HG03175 (cell line): ENCODE data around the gene PGAP3.

Experiments used
- ATAC-seq: cut with Tn5 transposase; IDR thresholded peaks from one replicate; pipeline ENCODE4 v1.9.1; 2021; ENCODE audit warnings: mild to moderate bottlenecking, moderate library complexity; ENCODE audit not compliant: unreplicated experiment

The PGAP3 gene

DNA sequence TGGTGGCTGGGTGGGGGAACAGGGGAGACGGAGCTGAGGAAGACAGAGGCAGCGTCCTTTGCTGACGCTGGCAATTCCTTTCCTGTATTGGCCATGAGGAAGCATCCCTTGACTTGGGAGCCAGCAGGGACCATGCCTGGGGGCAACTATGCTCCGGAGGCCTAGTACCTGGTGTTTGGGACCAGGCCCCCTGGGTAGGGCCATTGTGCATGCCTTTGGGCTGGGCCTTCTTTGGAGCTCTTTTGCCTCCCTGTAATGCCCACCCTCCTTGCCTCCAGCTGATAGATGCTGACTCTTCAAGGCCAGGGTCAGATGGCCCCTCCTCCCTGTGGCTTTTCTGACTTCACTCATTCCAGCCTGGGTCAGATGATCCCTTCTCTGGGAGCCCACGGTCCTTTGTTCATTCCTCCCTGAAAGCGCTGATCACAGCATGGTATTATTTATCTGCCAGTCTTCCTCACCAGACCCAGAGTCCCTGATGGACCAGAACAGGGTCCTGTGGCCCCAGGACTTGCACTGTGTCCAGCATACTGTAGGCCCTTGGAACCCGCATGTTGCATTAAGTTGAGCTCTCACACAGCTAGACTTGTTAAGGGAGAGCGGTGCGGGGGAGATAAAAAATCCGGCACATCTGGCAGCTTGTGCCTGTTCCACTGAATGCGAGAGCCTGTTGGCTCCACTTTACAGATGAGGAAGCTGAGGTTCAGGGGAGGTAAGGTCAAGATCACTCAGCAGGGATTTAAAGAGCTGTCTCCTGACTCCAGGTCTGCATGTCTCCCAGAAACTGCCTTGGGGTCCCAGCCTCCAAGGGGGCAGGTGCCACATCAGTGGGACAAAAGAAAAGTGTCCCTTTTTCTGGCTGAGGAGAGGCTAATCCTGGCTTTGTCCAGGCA, 48.0 kb downstream of the PGAP3 start:
- no peak for ATAC-seq

DNA sequence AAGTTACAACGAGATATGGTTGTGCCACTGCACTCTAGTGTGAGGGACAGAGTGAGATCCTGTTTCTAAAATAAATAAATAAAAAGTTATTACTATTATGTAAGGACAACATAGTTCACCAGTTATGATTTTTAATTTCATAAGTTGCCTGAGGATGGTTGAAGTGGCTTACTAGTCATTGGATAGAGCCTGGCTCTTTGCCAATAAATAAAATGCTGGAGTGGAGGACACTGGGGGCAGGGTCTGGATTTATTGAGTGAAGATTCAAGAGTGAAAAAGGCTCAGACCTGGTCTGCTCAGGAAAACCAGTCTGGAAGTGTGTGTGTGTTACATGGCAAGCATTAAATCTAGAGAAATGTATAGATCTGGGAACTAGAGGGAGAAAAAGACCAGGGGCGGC, 48.8 kb downstream of the PGAP3 start:
- no peak for ATAC-seq

DNA sequence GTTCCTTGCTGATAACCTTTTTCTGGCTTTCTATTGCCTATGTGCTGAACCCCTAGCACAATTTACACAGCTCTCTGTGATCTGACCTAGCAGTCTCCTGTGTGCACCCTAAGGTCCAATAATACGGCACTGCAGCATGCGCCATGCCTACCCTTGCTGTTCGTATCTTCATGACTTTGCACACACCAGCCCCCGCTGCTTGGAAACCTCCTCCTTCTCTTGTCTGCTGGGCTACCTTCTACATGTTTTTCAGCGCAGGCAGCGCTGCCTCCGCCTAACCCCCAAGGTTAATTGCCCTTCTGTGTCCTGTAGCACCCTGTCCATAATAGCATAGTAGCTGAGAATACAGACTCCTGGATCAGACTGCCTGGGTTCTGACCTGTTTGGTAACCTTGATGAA, 49.5 kb downstream of the PGAP3 start:
- no peak for ATAC-seq

DNA sequence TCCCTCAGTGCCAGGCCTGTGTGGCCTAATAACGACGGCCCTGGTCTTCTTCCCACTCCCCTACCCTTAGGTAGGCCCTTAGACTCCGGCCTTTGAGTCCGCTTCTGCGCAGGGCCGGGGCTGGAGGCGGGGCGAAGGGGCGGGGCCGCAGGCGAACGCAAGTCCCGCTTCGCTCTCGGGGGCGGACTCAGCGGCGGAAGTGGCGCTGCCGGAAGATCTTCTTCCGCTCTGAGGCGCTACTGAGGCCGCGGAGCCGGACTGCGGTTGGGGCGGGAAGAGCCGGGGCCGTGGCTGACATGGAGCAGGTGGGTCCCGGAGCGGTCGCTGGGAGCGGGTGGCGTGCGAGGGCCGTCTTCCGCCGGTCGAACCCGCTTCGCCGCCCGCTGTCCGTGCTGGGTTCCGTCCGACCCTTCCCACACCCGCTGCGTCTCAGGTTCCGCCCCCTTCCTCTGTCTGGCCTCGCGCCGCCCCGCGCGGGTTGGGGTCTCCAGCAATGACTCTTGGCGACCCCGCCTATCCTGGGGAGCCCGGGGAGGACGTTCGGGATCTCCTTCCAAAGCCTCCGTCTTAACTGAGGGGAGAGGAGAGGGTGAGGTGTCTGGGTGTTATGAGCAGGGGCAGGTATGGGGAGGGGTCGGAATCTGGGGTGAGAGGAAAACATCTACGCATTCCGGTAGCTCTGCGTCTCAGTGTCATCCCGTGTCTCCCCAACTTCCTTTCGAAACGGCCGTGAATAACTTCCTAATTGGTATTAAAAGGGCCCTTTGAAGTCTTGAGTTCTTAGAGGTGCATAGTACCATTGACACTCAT, 50.7 kb downstream of the PGAP3 start, which contains the start of gene STARD3:
Gene STARD3 (plus strand): TSS at position 218 of the 810 bp plus-strand sequence. CDS start 16,388 bp downstream, outside the sequence.
- ATAC-seq = peak; percentile 69

DNA sequence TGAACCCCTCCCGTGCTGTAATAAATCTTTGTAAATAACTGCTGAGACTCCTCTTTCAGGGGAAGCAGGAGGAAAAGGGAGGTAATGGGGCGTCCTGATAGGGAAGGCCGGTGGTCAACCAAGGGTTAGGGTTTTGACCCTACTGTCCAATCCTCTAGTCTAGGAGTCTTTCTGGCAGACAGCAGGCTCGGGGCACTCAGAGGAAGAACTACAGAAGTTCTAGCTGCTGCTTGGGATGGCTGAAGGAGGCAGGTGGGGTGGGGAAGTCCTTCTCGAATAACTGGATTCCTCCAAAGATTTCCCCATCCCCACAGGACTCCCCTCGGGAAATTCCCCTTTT, 51.3 kb downstream of the PGAP3 start:
- ATAC-seq = peak; percentile 2

DNA sequence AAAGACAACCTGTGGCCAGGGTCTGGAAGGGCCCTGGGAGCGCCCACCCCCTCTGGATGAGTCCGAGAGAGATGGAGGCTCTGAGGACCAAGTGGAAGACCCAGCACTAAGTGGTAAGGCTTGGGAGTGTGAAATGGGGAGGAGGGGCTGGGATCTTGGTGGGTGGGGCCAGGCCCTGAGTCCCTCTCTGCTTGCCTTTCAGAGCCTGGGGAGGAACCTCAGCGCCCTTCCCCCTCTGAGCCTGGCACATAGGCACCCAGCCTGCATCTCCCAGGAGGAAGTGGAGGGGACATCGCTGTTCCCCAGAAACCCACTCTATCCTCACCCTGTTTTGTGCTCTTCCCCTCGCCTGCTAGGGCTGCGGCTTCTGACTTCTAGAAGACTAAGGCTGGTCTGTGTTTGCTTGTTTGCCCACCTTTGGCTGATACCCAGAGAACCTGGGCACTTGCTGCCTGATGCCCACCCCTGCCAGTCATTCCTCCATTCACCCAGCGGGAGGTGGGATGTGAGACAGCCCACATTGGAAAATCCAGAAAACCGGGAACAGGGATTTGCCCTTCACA, 52.2 kb downstream of the PGAP3 start:
- ATAC-seq = no peak

DNA sequence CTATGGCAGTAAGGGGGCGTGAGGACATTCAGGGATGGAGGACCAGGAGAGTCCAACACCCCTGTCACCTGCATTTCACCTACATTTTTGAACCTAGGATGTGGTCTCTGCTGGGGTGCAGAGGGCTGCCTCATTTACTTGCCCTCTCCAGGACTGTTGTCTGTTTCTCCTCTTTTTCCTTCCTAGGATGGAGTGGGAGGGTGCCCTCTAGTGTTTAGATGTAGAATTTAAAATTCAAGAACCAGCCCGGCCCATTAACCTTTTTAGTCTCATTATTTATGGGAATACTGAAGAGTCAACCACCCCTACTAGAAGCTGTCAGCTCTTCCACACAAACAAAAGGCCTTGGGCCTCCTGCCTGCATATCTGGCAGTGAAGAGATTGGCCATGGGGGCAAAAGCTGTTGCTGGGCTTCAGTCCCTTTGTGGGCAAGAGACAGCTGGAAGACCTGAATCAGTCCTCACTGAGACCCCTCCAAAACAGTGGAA, 53.4 kb downstream of the PGAP3 start:
- no peak for ATAC-seq

DNA sequence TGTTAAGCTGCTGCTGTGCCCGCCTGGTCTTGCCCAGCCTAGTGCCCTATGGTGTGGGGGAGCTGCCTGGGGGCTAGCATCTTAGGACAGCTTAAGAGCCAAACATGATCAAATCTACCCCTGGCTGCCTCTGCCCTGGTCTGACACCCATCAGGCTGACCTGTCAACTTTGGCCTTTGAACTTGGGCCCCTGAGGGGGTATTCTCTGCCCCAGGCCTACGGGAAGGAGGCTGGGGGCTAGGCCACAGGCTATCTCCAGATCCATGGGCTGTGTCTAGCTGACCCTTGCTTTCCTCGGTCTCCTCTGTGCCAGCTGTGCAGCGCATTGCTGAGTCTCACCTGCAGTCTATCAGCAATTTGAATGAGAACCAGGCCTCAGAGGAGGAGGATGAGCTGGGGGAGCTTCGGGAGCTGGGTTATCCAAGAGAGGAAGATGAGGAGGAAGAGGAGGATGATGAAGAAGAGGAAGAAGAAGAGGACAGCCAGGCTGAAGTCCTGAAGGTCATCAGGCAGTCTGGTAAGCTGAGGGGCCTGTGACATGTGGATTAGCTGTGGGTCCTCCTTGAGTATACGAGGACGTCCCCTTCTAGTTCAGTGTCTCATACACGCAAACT, 54.2 kb downstream of the PGAP3 start:
- ATAC-seq = no peak

DNA sequence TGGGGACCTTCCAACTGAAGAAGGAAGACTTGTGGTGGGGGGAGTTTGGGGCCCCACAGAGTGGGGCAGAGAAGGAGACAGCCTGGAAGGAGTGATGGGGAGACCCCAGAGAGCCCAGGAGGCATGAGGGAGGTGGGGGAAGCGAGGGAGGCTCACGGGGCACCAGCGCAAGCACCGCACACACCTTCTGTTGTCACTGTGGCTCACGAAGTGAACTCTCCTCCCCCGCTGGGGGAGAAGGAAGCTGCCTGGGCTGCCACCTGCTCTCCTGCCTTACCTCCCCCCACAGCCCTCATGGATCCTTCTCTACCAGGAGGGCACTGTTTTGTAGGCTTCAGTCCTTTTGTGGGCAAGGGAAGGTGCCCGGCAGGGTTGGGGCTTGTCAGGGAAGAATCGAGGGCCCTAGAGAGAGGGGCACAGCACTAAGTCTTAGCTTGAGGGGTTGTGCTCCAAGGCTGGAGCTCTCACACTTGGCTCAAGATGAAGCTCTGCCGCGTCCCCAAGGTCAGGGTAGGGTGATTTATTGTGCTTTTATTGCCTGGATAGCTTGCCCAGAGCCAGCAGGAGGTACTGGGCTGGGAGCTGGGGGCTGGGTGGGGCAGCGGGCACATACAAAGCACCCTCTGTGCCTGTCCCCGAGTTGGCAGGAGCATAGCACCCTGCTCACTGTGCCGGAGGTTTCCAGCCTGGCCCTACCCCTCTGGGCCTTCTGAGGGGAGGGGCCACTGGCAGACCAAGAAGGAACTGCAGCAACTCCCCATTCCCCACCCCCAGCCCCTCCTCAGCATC, 55.5 kb downstream of the PGAP3 start:
- ATAC-seq = no peak

DNA sequence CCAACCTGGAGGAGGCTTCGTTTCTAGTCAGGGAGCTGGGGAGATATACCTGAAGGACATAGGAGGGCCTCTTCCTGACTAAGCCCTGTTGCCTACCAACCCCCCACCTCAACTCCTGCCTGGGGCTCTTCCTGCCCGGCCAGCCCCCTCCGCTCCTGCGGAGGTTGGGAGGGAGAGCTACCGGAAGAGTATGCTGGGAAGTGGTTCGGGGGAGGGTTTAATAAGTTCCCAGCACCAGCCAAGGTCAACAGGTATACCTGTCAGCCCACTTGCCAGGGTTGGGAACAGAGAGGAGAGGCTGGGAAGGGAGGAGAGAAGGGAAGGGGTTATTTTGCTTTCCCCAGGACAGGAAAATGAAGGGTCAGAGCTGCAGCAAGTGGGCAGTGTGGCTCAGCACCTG, 56.5 kb downstream of the PGAP3 start:
- ATAC-seq = no peak

DNA sequence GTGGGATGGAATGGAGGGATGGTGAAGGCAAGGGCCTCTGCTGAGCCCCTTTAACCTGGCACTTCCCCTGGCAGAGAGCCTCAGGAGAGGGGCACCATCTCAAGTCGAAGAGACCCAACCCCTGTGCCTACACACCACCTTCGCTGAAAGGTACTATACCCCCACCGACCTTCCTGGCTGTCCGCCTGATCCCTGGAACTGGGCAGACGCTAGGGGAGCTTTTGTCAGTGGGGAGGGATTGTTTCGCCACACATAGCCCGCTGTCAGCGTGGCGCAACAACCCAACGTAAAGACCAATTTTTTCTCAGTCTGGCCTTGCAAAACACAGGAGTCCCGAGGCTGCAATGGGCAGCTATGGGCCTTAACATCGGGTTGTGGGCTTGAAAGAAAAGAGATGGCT, 58.0 kb downstream of the PGAP3 start:
- ATAC-seq = no peak

DNA sequence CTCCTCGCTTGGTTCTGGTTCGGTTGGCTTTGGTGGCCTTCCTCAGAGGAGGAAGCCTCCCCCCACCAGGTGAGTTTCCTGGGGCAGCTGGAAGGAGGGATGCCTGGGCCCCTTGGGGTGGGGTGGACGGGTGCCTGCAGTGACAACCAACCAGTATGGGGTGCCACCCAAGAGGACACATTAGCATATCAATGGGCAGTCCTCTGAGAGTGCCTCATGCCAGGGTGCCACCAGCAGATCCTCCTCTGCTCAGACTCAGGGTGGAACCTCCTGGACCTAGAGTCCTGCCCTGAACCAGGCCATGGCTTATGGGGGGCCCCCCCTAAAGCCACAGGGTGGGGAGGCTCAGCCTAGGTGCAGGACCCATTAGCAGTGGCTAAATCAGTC, 58.4 kb downstream of the PGAP3 start:
- ATAC-seq = no peak

DNA sequence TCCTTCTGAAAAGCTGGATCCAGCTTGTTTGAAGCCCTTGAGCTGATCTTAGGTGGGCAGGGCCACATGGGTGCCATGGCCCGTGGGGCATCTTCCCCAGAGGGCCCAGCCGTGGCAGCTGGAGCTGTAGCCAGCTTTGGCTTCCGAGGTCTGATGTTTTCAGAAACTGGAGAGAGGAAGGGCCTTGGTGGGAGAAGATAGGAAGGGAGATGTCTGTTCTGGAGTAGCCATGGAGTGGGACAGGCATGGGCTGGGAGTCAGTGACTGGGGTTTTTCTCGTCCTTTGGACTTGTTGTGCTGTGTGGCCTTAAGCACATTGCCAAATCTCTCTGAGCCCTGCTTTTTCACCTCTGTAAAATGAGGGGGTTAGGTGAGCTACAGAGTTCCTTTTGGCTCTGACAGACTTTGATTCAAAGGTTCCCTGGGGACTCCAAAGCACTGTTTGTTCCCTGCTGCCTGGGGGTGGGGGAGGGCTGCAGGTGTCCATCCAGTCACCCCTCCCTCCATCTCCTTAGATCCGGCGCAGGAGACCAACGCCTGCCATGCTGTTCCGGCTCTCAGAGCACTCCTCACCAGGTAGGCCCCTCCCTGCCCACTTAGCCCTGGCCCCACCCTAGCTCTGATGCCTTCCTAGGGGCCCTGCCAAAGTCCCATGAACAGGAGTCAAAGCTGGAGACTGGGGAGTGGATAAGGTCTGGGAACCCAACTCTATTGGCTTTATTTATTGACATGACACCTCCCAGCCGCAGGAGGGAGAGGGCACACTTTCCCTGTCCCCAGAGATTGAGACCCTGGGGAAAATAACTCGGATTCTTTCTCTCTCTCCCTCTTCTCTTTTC, 59.0 kb downstream of the PGAP3 start:
- ATAC-seq = no peak

DNA sequence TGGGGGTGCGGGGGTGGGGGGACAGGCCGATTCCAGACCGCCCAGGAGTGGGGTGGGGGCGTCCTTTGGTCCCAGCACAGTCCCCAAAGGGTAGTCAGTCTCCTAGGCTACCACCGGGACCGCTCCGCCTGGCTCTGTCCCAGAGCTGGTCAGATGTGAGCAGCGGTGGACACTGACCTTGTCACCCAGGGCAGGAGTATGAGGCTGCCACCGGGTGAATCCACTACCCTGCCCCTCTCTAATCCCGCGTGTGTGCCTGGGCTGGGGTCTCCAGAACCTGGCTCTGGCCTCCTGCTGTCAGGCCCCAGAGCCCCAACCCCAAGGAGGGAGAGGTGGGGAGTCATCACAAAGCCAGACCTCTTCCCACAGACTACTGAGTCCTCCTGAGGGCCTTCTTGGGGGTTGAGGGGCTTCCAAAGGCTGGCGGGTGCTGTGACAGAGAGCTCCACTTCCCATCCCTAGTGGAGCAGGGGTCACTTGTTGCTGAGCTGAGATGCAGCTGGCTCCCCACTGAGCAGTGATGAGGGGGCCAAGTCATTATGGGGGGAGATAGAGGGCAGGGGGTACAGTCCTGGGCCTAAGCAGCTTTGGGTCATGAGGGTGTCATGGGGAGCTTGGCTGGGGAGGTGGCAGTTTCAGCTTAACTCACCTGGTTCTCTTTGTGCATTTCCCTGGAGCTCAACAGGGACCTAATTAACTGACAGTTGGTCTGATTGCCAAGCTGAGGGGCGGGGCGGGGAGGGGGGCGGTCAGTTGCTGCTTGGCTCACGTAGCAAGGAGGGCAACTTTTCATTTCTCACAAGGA, 59.9 kb downstream of the PGAP3 start:
- no peak for ATAC-seq

DNA sequence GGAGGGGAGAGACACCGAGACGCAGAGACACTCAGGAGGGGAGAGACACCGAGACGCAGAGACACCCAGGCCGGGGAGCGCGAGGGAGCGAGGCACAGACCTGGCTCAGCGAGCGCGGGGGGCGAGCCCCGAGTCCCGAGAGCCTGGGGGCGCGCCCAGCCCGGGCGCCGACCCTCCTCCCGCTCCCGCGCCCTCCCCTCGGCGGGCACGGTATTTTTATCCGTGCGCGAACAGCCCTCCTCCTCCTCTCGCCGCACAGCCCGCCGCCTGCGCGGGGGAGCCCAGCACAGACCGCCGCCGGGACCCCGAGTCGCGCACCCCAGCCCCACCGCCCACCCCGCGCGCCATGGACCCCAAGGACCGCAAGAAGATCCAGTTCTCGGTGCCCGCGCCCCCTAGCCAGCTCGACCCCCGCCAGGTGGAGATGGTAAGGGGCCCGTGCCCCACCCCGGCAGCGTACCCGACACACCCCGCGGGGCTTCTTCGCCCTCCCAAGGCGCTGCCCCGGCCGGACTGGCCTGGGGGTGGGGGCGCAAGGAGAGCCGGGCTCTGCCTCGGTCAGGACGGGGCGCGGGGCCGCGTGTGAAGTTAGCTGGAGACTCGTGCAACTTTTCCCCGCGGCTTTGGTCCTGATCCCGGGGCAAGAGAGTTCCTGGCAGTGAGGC, 60.7 kb downstream of the PGAP3 start:
- no peak for ATAC-seq

DNA sequence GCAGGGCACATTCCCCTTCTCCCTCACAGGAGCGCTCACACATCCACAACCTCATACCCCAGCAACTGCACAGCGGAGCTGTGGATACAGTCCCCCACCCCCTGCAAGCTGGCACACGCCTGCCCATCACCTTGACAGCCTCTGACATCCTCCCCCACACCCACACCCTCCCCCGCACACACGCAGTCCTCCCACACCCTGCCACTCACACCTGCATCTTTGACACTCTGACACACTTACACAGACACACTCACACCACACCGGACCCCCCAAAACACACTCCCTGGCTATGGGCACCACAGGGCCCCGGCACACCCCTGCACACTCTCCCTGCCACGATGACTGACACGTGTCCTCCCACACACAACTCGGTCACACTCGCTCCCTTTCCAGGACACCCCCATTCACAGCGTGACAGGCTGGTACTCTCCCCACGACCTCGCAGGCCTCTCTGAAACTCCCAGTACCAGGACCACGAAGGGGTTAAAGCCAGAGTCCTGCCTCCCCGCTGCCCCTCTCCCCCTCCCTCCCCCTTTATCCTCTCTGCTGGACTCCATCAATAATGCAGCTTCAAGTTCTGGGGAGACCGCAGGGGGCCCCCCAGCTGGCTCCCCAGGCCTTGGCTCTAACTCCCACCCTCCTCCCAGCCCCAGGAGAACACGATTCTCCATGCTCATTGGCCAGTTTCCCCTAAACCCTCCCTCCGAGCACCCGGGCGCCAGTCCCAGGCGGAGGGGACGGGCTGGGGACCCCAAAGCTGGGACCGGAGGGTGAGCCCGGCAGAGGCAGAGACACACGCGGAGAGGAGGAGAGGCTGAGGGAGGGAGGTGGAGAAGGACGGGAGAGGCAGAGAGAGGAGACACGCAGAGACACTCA, 61.4 kb downstream of the PGAP3 start, which contains the start of gene PPP1R1B:
Gene PPP1R1B (plus strand): TSS at position 782 of the 876 bp plus-strand sequence. CDS start 441 bp downstream, outside the sequence.
- ATAC-seq = no peak

DNA sequence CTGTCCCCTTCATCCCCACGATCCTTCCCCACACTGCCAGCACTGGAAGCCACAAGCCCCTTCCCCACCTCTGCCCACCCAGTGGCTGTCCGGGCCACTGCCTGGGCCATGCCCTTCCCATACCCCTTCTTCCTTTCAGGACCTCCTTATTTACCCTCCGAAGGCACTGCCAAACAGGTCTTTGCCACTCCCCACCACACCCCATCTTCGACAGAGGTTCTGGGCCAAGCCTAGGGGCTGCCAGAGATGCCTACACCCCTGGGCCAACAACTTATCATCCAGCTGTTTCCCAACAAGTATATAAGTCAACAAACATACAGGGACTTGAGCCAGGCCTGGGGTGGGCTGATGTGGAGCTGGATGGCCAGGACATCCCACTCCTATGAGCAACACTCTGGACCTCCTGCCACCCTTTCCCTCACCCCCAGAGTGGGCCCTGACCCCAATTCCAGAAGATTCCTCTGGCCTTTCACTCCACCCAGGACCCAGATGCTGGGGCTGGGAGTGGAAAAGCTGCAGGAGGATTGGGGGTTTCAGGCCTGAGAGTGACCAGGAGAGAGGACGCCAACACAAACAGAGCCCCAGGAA, 62.6 kb downstream of the PGAP3 start:
- ATAC-seq = no peak
